HG03095 (cell line): Measurements from ENCODE around the gene MRPL36.

ENCODE experiments used
- ATAC-seq: cut with Tn5 transposase; IDR thresholded peaks from one replicate; pipeline ENCODE4 v1.9.1; 2021; ENCODE audit warnings: moderate library complexity; ENCODE audit not compliant: unreplicated experiment

Gene MRPL36

DNA sequence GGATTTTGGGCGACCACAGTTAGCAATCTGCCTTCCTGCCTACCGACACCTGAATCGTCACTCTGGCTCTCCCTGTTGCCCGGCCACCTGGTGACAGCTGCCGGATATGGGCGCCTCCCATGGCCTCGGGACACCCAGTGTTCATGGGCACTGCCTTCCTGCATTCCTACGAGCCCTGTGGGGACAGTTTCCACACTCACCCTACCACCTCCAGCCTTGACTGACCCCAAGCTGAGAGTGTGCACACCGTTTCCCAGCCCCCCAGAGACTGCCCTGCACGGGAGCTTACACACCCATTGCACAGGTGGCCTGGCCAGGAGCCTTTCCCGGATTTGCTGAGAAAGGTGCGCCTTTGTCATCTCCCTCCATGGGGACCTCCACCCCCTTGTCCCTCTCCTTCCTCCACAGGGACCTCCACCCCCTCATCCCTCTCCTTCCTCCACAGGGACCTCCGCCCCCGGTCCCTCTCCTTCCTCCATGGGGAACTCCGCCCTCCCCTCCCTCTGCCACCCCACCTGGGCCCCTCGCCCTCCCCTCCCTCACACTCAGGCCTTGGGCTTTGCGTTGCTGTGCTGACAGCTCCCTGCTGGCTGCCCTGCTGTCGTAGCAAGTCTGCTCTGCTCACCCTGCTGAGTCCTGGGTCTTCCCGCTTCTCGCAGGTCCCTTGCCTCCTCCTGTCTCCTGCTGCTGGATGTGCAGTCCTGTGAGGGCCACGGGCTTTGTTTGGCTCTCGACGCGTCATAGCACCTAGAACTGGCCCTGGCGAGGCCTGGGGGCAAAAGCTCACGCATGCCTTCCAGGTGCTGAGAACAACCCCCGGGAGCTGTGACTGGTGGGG, 48.4 kb downstream of the MRPL36 start:
- ATAC-seq, result no peak

- no peak for ATAC-seq
These were observed 49.2 kb downstream of the MRPL36 start for GRCh38 chr5:1750469-1750868.

GRCh38 chr5:1749346-1750124, 50.1 kb downstream of the MRPL36 start:
- no peak for ATAC-seq

GRCh38 chr5:1748845-1749244, 50.8 kb downstream of the MRPL36 start:
- no peak for ATAC-seq
